Superior temporal gyrus (tissue), 1 donor: Measurements from ENCODE around the gene PARD3.

ENCODE experiments used
- DNase-seq: peaks from one replicate; pipeline ENCODE4 v3.0.0-alpha.2; 2016; ENCODE audit errors: extremely low spot score

Gene PARD3

GRCh38 chr10:34184939-34185386 lies 630.1 kb downstream of the PARD3 start:
- DNase-seq: no peak

- no peak for DNase-seq
Measured at GRCh38 chr10:34184397-34184796, 630.7 kb downstream of the PARD3 start.

GRCh38 chr10:34183016-34183796 lies 631.9 kb downstream of the PARD3 start:
- no peak for DNase-seq

- no peak for DNase-seq
Measured at GRCh38 chr10:34181553-34182300, 633.4 kb downstream of the PARD3 start.

GRCh38 chr10:34180749-34181148 lies 634.3 kb downstream of the PARD3 start:
- DNase-seq: no peak

GRCh38 chr10:34179280-34179679 lies 635.8 kb downstream of the PARD3 start:
- DNase-seq: no peak

- no peak for DNase-seq
Measured at GRCh38 chr10:34178756-34179155, 636.3 kb downstream of the PARD3 start.

GRCh38 chr10:34178196-34178595 lies 636.9 kb downstream of the PARD3 start:
- DNase-seq: no peak

- DNase-seq: no peak
Measured at GRCh38 chr10:34177445-34177844, 637.7 kb downstream of the PARD3 start.

GRCh38 chr10:34176351-34176750 lies 638.7 kb downstream of the PARD3 start:
- DNase-seq: no peak

GRCh38 chr10:34175121-34175520 lies 640.0 kb downstream of the PARD3 start:
- DNase-seq: no peak

GRCh38 chr10:34172936-34173533 lies 642.1 kb downstream of the PARD3 start:
- DNase-seq: no peak

- DNase-seq: no peak
Measured at GRCh38 chr10:34171957-34172527, 643.1 kb downstream of the PARD3 start.

GRCh38 chr10:34169677-34170076 lies 645.4 kb downstream of the PARD3 start:
- no peak for DNase-seq

- DNase-seq: no peak
Measured at GRCh38 chr10:34169131-34169530, 646.0 kb downstream of the PARD3 start.

- DNase-seq: no peak
Measured at GRCh38 chr10:34168439-34168838, 646.7 kb downstream of the PARD3 start.

GRCh38 chr10:34166823-34167222 lies 648.3 kb downstream of the PARD3 start:
- DNase-seq: no peak

- DNase-seq: no peak
Measured at GRCh38 chr10:34166354-34166753, 648.7 kb downstream of the PARD3 start.

GRCh38 chr10:34164029-34164428 lies 651.1 kb downstream of the PARD3 start:
- no peak for DNase-seq

GRCh38 chr10:34163075-34163905 lies 651.8 kb downstream of the PARD3 start:
- DNase-seq: no peak

- DNase-seq: no peak
Measured at GRCh38 chr10:34161777-34162370, 653.2 kb downstream of the PARD3 start.
